KG1 (cell line): ENCODE data around the gene MRPL10.
"Not testable (repeated sequence)": the region's sequence is repeated elsewhere in the genome, so short reads cannot be mapped to it uniquely, and the experiment has no call there.

Experiments used
- DNase-seq: peaks from one replicate; lab custom pipeline; 2025; lab: John Stamatoyannopoulos, UW

Gene MRPL10

GRCh38 chr17:47789611-47790561 lies 41.5 kb downstream of the MRPL10 start:
- DNase-seq: no peak

- no peak for DNase-seq
Observed at GRCh38 chr17:47785538-47786123, 45.7 kb downstream of the MRPL10 start.

- no peak for DNase-seq
Observed at GRCh38 chr17:47781397-47781796, 49.9 kb downstream of the MRPL10 start.

GRCh38 chr17:47778184-47778635 lies 53.1 kb downstream of the MRPL10 start:
- DNase-seq: no peak

- DNase-seq: no peak
Observed at GRCh38 chr17:47776330-47777197, 54.8 kb downstream of the MRPL10 start.

GRCh38 chr17:47774987-47775580 lies 56.3 kb downstream of the MRPL10 start:
- no peak for DNase-seq

GRCh38 chr17:47774331-47774730 lies 57.0 kb downstream of the MRPL10 start:
- no peak for DNase-seq

GRCh38 chr17:47773649-47774048 lies 57.7 kb downstream of the MRPL10 start:
- not testable (repeated sequence) for DNase-seq
